GM12801 (cell line): ENCODE results near the gene SCGB3A2.

ENCODE experiments used
- CTCF ChIP-seq: IDR thresholded peaks from one replicate; pipeline ENCODE4 v1.5.1; 2011; ENCODE audit warnings: control low read depth; ENCODE audit not compliant: insufficient read length; ENCODE audit errors: extremely low read depth

Gene SCGB3A2

GRCh38 chr5:147863454-147864158 is 14.9 kb upstream of the SCGB3A2 start:
- TF ChIP-seq CTCF: no peak

DNA sequence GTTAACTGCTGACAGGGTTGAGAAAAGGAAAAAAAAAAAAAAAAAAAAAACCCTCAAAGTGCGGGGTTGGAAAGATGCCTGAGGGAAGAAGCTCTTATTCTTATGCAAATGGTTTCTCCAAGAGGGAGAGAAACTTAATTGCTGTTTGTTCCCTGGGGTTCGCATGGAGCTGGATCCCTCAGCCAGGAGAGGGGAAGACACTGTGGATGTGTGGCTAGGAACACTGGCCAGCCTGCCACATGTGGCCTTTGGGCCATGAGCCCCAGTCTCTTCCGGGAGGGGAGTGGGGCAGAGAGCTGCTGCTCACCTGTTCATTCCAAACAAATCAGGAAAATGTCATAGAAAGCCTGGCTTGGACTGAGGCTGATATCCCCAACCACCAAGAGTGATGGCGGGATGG is 9.4 kb upstream of the SCGB3A2 start:
- no peak for TF ChIP-seq CTCF

- TF ChIP-seq CTCF: no peak
Measured at GRCh38 chr5:147874910-147875367, 3.6 kb upstream of the SCGB3A2 start.

DNA sequence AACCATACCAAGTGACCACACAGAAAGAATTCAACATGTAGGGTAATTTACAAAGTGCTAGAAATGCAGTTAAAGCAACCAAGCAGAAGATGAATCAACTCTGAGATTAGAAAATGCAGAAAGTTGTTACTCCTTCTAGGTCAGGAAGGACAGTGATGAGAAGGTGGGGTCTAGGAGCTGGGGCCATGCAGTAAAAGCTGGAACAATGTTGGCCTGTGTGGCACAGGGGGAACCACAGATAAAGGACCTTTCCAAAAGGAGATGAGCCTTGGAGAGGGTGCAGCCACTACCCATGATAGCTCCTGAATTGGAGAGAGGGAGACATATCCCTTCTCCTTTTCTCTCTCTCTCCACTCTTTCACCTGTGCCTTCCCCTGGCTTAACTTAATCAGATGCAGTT is 2.4 kb upstream of the SCGB3A2 start:
- no peak for TF ChIP-seq CTCF

GRCh38 chr5:147876626-147877025 is 1.9 kb upstream of the SCGB3A2 start:
- TF ChIP-seq CTCF: no peak

DNA sequence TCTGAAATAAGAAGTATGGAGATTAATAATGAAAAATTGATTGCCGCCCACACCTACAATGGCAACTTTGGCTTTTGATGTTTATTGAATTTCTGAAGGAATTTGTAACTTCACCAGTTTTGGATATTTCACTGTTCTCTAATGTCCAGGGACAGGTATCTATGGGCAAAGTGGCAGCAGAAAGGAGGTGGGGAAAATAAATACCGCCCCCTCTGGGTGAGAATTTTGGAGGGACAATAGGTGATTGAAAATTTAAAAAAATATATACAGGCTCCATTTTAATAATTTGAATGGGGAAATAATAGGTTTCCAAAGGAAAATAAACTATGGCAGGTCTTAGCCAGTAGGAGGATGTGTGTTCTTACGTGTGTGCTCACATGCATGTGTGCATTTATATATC is 1.3 kb downstream of the SCGB3A2 start:
- no peak for TF ChIP-seq CTCF

GRCh38 chr5:147880487-147880886 is 2.0 kb downstream of the SCGB3A2 start:
- TF ChIP-seq CTCF: no peak
